H1 (cell line): ENCODE results near the gene RBM10. TPM values are rescaled to one million over a fixed set of nuclear protein-coding genes. Genes with fewer than 3 reads are reported as not detected.

ENCODE experiments used
- BACH1 ChIP-seq: IDR thresholded peaks from 2 replicates; pipeline ENCODE4 v1.6.1; 2012; ENCODE audit warnings: low read length, improper control_type of control experiment
- CEBPB ChIP-seq: IDR thresholded peaks from 2 replicates; pipeline ENCODE4 v1.6.1; 2012; ENCODE audit warnings: low read depth, low read length
- KDM4A ChIP-seq: IDR thresholded peaks from one replicate; pipeline ENCODE4 v1.7.1; 2012; ENCODE audit warnings: low read depth, mild to moderate bottlenecking, moderate library complexity, low read length, inconsistent platforms; ENCODE audit not compliant: severe bottlenecking
- MAX ChIP-seq: IDR thresholded peaks from 2 replicates; pipeline ENCODE4 v1.6.1; 2012; ENCODE audit warnings: inconsistent platforms
- POLR2A ChIP-seq, 2 experiments: IDR thresholded peaks; 1 replicate in 1 of 2; 2 replicates in 1 of 2; pipeline ENCODE4 v1.6.1; 2011; ENCODE audit warnings: low read depth in 2 of 2, low read length in 2 of 2, mild to moderate bottlenecking in 2 of 2; ENCODE audit errors: control extremely low read depth in 1 of 2
- POLR2AphosphoS5 ChIP-seq: IDR thresholded peaks from 2 replicates; pipeline ENCODE4 v1.6.1; 2011; ENCODE audit warnings: low read depth, low read length
- SAP30 ChIP-seq: fragments of 300-600 bp; sonication (generic); IDR thresholded peaks from 2 replicates; pipeline ENCODE4 v1.7.1; 2012; ENCODE audit warnings: low read length, moderate library complexity, mild to moderate bottlenecking, inconsistent platforms; ENCODE audit not compliant: insufficient read depth, insufficient replicate concordance
- SIRT6 ChIP-seq: IDR thresholded peaks from one replicate; pipeline ENCODE4 v1.7.1; 2012; ENCODE audit warnings: low read length, inconsistent platforms
- SP1 ChIP-seq: IDR thresholded peaks from 2 replicates; pipeline ENCODE4 v1.6.1; 2011; ENCODE audit warnings: low read depth, low read length
- SRF ChIP-seq: IDR thresholded peaks from 2 replicates; pipeline ENCODE4 v1.6.1; 2011; ENCODE audit warnings: mild to moderate bottlenecking, low read depth, low read length, moderate library complexity
- polyA plus RNA-seq, 7 experiments: library from polyadenylated mRNA; depleted of rRNA in 3 of 7; stranded (reverse) in 5 of 7; unstranded in 2 of 7; fragments of >200 nt in 5 of 7; fragments of 200-250 nt in 2 of 7; gene quantifications; 1 replicate in 5 of 7; 2 replicates in 1 of 7; 4 replicates in 1 of 7; pipeline versions ENCODE4 v1.2.1 to v1.2.3, GENCODE V29; 2011 to 2013; ENCODE audit warnings: missing spikeins in 2 of 7, mixed read lengths in 2 of 7
- total RNA-seq: library from RNA; stranded (reverse); fragmentation: NEBNext Ultra II Directional; extraction: Animal tissue kit (Norgen Biotek cat#: 25700); gene quantifications from 2 replicates; pipeline ENCODE4 v1.2.1, GENCODE V29; 2021
- TF ChIP-seq, protein P1 (sequence below): fragments of 300-600 bp; sonication (generic); IDR thresholded peaks from 2 replicates; pipeline ENCODE4 v1.7.1; 2012; ENCODE audit warnings: low read length, moderate library complexity, mild to moderate bottlenecking, inconsistent platforms; ENCODE audit not compliant: insufficient replicate concordance

RBM10 gene
- total and polyA plus RNA-seq, 2 of the 8 experiments (the other 6 are each of a cell fraction or from before 2014, with no cell fraction given): 35.7 to 64.0 TPM

GRCh38 chrX:47164420-47164819 is 19.4 kb downstream of the RBM10 start (continued):
- TF ChIP-seq, protein P1, sequence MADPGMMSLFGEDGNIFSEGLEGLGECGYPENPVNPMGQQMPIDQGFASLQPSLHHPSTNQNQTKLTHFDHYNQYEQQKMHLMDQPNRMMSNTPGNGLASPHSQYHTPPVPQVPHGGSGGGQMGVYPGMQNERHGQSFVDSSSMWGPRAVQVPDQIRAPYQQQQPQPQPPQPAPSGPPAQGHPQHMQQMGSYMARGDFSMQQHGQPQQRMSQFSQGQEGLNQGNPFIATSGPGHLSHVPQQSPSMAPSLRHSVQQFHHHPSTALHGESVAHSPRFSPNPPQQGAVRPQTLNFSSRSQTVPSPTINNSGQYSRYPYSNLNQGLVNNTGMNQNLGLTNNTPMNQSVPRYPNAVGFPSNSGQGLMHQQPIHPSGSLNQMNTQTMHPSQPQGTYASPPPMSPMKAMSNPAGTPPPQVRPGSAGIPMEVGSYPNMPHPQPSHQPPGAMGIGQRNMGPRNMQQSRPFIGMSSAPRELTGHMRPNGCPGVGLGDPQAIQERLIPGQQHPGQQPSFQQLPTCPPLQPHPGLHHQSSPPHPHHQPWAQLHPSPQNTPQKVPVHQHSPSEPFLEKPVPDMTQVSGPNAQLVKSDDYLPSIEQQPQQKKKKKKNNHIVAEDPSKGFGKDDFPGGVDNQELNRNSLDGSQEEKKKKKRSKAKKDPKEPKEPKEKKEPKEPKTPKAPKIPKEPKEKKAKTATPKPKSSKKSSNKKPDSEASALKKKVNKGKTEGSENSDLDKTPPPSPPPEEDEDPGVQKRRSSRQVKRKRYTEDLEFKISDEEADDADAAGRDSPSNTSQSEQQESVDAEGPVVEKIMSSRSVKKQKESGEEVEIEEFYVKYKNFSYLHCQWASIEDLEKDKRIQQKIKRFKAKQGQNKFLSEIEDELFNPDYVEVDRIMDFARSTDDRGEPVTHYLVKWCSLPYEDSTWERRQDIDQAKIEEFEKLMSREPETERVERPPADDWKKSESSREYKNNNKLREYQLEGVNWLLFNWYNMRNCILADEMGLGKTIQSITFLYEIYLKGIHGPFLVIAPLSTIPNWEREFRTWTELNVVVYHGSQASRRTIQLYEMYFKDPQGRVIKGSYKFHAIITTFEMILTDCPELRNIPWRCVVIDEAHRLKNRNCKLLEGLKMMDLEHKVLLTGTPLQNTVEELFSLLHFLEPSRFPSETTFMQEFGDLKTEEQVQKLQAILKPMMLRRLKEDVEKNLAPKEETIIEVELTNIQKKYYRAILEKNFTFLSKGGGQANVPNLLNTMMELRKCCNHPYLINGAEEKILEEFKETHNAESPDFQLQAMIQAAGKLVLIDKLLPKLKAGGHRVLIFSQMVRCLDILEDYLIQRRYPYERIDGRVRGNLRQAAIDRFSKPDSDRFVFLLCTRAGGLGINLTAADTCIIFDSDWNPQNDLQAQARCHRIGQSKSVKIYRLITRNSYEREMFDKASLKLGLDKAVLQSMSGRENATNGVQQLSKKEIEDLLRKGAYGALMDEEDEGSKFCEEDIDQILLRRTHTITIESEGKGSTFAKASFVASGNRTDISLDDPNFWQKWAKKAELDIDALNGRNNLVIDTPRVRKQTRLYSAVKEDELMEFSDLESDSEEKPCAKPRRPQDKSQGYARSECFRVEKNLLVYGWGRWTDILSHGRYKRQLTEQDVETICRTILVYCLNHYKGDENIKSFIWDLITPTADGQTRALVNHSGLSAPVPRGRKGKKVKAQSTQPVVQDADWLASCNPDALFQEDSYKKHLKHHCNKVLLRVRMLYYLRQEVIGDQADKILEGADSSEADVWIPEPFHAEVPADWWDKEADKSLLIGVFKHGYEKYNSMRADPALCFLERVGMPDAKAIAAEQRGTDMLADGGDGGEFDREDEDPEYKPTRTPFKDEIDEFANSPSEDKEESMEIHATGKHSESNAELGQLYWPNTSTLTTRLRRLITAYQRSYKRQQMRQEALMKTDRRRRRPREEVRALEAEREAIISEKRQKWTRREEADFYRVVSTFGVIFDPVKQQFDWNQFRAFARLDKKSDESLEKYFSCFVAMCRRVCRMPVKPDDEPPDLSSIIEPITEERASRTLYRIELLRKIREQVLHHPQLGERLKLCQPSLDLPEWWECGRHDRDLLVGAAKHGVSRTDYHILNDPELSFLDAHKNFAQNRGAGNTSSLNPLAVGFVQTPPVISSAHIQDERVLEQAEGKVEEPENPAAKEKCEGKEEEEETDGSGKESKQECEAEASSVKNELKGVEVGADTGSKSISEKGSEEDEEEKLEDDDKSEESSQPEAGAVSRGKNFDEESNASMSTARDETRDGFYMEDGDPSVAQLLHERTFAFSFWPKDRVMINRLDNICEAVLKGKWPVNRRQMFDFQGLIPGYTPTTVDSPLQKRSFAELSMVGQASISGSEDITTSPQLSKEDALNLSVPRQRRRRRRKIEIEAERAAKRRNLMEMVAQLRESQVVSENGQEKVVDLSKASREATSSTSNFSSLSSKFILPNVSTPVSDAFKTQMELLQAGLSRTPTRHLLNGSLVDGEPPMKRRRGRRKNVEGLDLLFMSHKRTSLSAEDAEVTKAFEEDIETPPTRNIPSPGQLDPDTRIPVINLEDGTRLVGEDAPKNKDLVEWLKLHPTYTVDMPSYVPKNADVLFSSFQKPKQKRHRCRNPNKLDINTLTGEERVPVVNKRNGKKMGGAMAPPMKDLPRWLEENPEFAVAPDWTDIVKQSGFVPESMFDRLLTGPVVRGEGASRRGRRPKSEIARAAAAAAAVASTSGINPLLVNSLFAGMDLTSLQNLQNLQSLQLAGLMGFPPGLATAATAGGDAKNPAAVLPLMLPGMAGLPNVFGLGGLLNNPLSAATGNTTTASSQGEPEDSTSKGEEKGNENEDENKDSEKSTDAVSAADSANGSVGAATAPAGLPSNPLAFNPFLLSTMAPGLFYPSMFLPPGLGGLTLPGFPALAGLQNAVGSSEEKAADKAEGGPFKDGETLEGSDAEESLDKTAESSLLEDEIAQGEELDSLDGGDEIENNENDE: no peak
- TF ChIP-seq MAX (no peak), SIRT6 (no peak), KDM4A (no peak), SRF (no peak), BACH1 (no peak), POLR2AphosphoS5 (no peak), POLR2A (IDR thresholded peaks at IDR 0.05; ENCODE audit: control extremely low read depth in 1 of 2, low read depth in 2 of 2, low read length in 2 of 2) (no peak), SP1 (no peak), SAP30 (no peak), CEBPB (no peak)
